HG02763 (cell line): ENCODE data around the gene HECTD4.
A peak's percentile ranks its signal among the peaks of the same experiment; 100 is the strongest.
"Not testable (repeated sequence)": the region's sequence is repeated elsewhere in the genome, so short reads cannot be mapped to it uniquely, and the experiment has no call there.

Experiments
- ATAC-seq: cut with Tn5 transposase; IDR thresholded peaks from one replicate; pipeline ENCODE4 v1.9.1; 2021; ENCODE audit warnings: mild to moderate bottlenecking, moderate library complexity; ENCODE audit not compliant: unreplicated experiment

The HECTD4 gene

DNA sequence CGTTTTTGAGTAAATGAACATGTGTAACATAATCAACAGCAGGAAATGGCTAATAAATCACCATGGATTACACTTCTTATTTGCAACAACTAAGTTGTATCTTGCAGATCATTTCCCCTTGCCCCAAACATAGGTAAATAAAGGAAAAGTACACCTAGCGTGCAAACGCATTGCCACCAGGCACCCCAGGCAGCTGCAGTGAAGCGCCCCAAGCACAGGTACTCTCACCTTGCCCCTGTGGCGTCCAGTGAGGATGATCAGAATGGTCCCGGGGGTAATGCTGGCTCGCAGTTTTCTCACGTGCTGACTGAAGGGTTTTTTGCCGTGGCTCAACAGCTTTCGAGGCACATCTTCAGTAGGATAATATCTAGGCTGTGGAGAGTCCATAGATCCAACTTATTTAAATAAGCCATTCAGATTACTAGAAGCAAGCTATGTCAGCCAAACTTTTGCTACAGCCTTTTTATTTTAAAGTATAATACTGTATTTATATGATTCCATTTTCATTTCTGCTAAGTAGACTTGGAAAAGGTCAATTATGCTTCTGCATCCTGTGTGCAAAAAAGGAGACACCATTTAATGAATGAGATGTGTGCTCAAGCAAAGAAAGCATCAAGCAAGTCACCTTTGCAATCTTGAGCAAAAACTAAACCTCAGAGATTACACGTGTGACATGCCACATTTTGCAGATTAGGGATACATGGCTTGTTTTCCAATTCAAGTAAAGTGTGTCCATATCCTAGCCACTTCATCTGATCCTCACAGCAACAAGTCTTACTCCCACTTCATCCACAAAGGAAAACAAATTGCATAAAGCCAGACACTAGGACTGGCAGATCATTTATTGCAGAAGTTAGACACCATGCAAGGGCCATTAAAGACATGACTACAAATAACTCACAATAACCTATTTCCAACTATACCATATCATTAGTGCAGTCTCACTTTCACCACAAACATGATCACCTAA lies 24.6 kb upstream of the HECTD4 start:
- ATAC-seq = no peak

DNA sequence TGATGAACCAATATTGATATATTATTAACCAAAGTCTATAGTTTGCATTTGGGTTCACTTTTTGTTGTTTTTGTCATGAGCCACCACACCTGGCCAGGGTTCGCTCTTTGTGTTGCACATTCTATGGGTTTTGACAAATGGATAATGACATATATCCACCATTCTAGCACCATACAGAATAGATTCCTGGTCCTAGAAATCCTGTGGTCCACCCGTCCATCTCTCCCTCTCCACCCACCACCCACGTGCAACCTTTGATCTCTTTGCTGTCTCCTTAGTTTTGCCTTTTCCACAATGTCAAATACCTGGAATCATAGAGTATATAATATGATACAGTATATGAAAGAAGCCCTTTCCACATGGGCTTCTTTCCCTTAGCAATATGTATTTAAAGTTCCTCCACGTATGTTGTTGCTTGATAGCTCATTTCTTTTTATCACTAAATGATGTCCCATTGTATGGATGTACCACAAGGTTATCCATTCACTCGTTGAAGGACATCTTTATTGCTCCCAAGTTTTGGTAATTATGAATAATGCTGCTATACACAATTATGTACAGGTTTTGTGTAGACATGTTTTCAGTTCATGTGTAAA lies 19.8 kb upstream of the HECTD4 start:
- ATAC-seq = no peak

DNA sequence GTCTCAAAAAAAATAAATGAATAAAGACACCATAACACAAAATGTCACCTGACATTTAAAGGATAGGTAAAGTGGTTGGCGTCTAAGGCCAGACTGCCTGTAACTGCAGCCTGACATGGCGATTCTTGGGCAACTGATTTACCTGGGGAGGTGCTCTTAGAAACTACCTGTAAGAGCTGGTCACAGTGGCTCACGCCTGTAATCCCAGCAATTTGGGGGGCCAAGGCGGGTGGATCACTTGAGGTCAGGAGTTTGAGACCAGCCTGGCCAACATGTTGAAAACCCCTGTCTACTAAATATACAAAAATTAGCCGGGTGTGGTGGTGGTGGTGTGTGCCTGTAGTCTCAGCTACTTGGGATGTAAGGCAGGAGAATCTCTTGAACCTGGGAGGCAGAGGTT lies 18.8 kb upstream of the HECTD4 start:
- ATAC-seq = no peak

DNA sequence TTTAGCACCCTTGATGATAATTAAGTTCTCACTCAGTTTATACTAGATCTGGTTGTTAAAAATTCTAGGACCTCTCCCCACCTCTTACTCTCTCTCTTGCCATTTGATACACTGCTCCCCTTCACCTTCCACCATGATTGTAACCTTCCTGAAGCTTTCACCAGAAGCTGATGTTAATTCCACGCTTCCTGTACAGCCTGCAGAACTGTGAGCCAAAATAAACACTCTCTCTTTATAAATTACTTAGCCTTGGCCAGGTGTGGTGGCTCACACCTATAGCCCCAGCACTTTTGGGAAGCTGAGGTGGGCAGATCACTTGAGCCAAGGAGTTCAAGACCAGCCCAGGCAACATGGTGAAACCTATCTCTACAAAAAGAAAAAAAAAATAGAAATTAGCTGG lies 11.1 kb upstream of the HECTD4 start:
- no peak for ATAC-seq

DNA sequence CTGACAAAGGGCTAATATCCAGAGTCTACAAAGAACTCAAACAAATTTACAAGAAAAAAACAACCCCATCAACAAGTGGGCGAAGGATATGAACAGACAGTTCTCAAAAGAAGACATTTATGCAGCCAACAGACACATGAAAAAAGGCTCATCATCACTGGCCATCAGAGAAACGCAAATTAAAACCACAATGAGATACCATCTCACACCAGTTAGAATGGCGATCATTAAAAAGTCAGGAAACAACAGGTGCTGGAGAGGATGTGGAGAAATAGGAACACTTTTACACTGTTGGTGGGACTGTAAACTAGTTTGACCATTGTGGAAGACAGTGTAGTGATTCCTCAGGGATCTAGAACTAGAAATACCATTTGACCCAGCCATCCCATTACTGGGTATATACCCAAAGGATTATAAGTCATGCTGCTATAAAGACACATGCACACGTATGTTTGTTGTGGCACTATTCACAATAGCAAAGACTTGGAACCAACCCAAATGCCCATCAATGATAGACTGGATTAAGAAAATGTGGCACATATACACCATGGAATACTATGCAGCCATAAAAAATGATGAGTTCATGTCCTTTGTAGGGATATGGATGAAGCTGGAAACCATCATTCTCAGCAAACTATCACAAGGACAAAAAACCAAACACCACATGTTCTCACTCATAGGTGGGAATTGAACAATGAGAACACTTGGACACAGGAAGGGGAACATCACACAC lies 7.9 kb upstream of the HECTD4 start:
- ATAC-seq = not testable (repeated sequence)

DNA sequence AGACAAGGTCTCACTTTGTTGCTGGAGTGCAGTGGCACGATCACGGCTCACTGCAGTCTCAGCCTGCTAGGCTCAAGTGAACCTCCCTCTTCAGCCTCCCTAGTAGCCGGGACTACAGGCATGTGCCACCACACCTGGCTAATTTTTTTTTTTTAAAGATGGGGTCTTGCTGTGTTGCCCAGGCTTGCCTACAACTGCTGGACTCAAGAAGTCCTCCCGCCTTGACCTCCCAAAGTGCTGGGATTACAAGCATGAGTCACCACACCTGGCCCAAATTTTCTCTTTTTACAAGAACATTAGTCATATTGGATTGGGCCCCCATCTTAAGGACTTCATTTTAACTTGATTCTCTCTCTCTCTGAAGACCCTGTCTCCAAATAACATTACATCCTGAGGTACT lies 7.0 kb upstream of the HECTD4 start:
- no peak for ATAC-seq

DNA sequence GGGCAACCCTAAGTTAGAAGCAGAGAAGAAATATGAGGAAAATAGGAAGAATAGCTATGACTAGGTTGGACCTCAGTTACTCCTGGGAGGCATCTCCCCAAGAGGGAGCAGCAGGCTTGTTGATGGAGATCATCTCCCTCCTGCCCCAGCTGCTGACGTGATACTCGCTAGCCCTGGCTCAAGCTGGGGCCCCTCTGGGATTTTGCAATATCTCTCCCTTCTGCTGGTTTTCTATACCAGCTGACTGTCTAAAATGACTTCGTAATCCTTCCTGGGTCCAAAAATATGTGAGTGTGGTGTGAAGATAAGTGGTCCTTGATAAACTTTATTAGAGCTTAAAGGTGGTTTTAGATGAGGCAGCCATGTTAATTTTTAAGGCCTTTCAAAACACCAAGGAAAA lies 4.5 kb upstream of the HECTD4 start:
- ATAC-seq = no peak

DNA sequence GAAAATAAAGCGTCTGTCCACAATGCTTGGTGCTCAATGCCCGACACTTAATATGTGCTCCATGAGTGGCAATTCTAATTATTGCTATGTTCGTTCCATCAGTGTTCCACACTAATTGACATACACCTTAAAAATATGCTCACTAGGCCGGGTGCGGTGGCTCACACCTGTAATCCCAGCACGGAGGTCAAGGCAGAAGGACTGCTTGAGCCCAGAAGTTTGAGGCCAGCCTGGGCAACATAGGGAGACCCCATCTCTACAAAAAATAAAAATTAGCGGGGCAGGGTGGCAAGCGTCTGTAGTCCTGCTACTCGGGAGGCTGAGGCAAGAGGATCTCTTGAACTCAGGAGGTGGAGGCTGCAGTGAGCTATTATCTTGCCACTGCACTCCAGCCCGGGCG lies 635 bp upstream of the HECTD4 start:
- ATAC-seq = no peak

DNA sequence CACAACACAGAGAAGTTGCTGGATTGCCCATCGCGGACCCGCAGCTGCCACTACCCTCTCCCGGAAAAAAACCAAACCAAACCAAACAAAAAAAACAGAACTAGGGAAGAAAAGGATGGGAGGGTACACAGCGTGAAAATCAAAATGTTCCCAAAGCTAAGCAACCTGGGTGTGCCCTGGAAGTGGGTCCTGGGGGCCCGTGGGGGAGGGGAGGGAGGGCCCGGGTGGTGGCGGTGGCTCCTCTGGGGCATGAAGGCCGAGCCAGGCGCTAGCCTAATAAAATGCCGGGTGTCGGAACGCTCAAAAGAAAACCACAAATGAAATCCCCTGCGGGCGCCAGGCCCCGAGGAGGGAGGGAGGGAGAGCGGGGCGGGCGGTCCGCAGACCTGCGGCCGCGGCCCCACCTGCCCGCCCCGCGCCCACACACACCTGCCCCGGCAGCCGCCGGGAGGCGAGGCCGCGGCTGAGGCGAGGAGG lies 787 bp downstream of the HECTD4 start:
- peak; percentile 43 for ATAC-seq

DNA sequence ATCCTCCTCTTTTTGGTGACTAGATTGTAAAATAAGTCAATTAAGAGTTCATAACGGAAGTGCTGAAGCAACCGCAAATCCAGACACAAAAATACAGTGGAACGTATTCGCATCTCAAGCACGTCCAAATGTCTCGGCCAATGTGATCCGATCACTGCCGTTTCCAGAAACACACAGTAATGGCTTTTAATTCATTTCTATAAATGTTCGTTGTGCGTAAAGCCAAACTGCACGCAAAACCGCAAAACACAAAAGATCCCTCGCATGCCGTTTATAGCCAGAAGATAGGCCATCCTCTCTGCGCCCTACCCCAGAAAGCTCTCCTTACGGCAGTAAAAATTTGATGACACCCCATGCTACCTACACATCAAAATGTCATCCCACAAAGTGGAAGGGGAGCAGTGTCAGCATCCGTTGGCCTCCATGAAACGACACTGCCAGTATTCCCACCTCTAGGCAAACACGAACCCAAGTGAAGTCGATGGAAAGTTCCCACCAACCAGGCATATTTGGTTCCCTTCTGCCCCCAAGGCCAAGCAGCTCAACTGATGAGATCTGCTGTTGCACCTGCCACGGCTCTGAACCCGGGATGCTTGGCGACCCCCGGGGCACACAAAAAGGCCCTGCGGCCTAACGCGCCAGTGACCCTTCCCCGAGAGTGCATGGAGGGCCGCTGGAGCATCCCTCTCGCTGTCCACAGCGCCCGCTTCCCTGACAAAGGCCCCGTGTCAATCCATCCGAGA lies 1.4 kb downstream of the HECTD4 start:
- no peak for ATAC-seq

DNA sequence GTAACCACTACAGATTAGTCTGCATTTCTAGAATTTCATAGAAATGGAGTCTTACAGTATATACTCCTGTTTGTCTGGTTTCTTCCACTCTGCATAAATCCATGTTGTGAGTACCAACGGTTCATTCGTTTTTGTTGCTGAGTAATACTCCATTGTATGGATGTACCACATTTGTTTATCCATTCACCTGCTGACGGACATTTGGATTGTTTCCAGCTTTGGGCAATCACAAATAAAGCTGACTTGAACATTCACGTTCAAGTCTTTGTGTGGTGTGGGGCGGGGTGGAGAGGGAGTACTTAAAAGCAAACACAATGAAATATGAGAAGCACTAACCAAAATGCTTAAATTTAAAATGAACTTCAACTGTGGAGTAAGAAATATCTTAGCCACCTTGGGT lies 7.1 kb downstream of the HECTD4 start:
- no peak for ATAC-seq

DNA sequence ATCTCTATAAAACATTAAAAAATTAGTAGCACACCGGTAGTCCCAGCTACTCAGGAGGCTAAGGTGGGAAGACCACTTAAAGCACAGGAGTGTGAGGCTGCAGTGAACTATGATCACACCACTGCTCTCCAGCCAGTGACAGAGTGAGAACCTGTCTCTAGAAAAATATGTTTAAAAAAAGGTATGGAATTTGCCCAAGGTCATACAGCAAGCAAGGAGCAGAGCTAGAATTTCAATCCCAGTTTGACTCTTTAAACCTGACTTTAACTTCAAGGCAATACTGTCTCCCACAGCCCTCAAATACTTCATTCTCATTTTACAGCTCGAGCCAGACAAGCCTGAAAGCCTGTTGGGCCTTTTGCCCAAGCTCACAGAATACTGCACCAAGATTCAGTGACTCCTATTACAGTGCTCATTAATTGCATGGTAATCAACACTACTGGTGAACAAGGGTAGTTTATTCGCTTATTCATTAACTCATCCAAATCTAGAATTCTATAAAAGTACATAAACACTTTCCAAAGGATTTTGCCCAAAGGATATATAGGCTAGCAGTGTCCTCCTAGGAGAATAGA lies 8.0 kb downstream of the HECTD4 start:
- no peak for ATAC-seq

DNA sequence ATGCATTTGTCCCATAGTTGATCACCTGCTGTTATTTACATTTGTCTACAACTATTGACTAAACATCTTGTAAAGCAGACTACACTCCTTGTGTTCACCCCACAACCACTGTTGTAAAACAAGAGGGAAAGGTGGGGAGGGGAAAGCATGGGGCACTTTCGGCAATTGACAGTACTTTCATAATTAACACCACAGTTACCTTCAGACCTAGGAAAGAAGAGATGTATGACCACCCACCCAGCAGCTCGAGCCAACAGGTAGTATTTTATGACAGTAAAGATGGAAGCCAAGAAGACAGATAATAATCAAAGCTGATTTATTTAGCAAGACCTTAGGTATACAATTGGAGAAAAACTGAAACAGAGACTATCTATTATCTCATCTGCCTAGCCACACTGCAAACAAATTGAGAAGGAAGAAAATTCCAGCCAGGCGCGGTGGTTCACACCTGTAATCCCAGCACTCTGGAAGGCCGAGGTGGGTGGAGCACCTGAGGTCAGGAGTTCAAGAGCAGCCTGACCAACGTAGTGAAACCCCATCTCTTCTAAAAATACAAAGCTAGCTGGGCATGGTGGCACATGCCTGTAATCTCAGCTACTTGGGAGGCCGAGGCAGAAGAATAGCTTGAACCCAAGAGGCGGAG lies 11.2 kb downstream of the HECTD4 start:
- ATAC-seq = no peak

DNA sequence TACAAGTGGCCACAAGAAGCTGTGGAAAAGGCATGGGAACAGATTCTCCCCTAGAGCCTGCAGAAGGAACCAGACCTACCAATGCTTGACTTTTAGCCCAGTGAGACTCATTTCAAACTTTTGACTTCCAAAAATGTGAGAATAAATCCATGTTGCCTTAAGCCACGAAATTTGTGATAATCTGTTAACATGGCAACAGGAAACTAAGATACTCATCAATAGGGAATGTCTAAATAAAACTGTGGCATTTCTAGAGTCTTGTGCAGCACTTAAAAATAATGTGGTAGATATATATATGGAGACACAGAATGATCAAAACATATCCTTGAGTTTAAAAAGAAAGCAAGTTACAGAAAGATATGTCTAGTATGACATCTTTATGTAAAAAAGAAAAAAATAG lies 12.0 kb downstream of the HECTD4 start:
- no peak for ATAC-seq

DNA sequence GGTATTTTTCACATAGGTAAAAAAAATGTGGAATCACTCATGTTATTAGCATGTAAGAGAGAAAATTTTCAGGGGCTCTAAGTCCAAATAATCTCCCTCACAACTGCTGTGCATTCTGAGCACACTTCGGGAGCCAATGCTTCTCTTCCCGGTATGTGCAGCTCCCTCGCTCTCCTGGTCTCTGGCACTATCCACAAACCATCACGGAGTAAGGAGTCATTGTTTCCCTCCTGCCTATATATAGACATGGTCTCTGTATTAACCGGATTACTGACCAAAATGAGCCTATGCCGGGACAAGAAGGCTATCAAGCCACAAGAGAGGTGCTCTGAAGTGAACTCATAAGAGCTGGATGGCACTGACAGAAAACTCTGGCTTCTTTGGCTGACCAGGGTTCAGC lies 13.4 kb downstream of the HECTD4 start:
- no peak for ATAC-seq

DNA sequence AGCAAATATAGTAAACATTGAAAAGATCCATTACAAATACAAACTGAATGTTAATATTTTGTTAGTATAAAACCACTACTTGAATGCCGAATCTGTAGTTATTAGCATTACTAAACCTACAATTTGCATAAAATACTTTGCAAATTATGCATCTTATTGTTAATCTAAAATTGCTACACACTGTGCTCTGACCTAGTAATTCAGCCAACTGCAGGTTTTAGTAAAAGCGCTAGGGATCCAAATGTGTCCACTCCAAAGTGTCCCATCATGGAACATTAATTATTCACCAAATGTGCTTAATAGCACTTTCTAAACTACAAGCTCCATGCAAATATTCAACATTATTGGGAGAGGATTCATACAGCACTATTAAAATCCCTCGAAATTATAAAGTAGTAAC lies 14.3 kb downstream of the HECTD4 start:
- ATAC-seq = no peak

DNA sequence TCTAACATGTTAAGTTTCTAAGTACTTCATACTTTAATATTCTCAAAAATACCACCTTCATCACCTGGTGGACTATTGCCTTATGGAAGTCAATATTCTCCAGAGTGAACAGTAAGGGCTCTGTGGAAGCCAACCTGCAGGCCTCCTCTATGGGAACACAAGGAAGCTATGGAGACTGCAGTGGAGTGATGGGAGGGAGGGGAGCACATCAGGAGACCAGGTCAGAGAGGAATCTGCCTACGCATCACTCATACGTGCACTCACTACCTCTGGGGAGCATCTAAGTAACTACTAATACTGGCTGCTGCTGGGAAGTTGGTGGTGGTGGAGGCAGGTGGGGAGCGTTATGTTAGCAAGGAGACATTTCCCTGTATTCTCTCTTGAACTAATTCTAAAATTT lies 19.9 kb downstream of the HECTD4 start:
- ATAC-seq = no peak

DNA sequence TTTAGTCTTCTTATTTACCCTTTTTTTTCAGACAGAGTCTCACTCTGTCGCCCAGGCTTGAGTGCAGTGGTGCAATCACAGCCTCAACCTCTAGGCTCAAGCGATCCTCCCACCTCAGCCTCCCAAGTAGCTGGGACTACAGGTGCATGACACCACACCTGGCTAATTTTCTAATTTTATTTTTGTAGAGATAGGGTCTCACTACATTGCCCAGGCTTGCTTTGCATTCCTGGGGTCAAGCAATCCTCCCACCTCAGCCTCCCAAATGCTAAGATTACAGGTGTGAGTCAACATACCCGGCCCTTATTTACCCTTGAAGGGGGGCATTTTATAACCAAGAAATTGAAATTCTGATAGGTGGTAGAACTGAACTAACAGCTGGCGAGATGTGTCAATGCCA lies 21.0 kb downstream of the HECTD4 start:
- ATAC-seq = no peak

DNA sequence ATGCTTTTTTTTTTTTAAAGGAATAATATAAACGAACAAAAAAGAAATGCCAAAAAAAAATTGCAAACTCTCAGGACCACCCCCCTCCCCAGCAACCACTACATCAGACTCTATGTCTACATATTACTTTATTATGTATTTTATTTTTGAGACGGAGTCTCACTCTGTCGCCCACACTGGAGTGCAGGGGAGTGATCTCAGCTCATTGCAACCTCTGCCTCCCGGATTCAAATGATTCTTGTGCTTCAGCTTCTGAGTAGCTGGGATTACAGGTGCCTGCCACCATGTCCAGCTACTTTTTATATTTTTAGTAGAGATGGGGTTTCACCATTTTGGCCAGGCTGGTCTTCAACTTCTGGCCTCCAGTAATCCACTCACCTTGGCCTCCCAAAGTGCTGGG lies 22.9 kb downstream of the HECTD4 start:
- no peak for ATAC-seq

DNA sequence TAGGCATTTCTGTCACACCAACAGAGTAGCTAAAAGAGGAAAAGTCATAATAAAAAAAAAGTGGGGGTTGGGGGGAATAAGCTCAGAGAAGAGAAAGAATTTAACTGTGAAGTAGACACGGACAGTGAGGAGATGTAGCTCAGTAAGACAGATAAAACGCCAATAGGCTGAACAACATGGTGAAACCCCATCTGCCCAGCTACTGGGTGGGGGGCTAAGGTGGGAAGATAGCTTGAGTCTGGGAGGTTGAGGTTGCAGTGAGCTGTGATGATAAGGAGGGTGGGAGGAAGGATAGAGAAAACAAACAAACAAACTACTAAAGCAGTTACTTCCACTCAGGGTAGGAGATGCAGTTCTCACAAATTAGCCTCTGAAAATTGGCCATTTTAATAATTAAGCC lies 25.0 kb downstream of the HECTD4 start:
- ATAC-seq = no peak
